ENCODE results near the gene ANTKMT.

Gene ANTKMT

GRCh38 chr16:693766-694165 is 27.2 kb upstream of the ANTKMT start:
- Histone ChIP-seq H2BK15ac (ENCODE audit: low read length) (peak overlapping the region; percentile 87), H3K23ac (ENCODE audit: low read depth, low read length, poor library complexity) (no peak overlapping the region), H3K4me1 (ENCODE audit: control insufficient read depth in 2 of 2, insufficient read depth in 1 of 2, low read depth in 1 of 2, low read length in 2 of 2) (peaks cover 4 to 13% of the 10 kb centered on the region in 2 donors), H3K9ac (ENCODE audit: low read depth, low read length, poor library complexity) (peak overlapping the region; percentile 60), H2BK120ac (ENCODE audit: low read depth, low read length) (no peak overlapping the region), H3K9me3 (replicated peaks in 1 of 2; ENCODE audit: control insufficient read depth in 2 of 2, insufficient read depth in 1 of 2, low read depth in 1 of 2, low read length in 2 of 2) (peaks cover 0 to 6% of the 10 kb centered on the region in 2 donors), H4K91ac (ENCODE audit: low read depth, low read length, poor library complexity) (no peak overlapping the region), H3K4ac (ENCODE audit: low read length) (no peak overlapping the region), H4K8ac (ENCODE audit: low read depth, low read length) (no peak overlapping the region), H2BK5ac (ENCODE audit: low read length) (peak overlapping the region; percentile 3), H3K18ac (ENCODE audit: low read length) (peak overlapping the region; percentile 76), H2BK12ac (ENCODE audit: low read length) (no peak overlapping the region), H2AFZ (ENCODE audit: low read length) (no peak overlapping the region), H3K79me1 (ENCODE audit: low read depth, low read length) (peaks cover 9% of the 10 kb centered on the region), H3K27ac (replicated peaks; ENCODE audit: low read length) (no peak overlapping the region), H3K4me3 (ENCODE audit: low read length in 2 of 2) (peak overlapping the region in 1 of 2 donors; percentile 51), H3K4me2 (ENCODE audit: insufficient read depth, low read length, poor library complexity, severe bottlenecking) (peak overlapping the region; percentile 57), H2AK5ac (ENCODE audit: low read depth, low read length) (no peak overlapping the region), H3K14ac (ENCODE audit: low read length) (no peak overlapping the region), H3K36me3 (replicated peaks in 1 of 2; ENCODE audit: control insufficient read depth in 2 of 2, insufficient read depth in 2 of 2, low read length in 2 of 2) (no peaks in the 10 kb centered on the region), H3K27me3 (ENCODE audit: control insufficient read depth in 3 of 3, insufficient read depth in 3 of 3, low read depth in 1 of 3, low read length in 3 of 3) (peaks cover 10 to 62% (median 28%) of the 10 kb centered on the region in 3 experiments)
- WGBS, 2 donors (ENCODE audit: extremely low coverage in 2 of 2, insufficient read length in 2 of 2, insufficient replicate concordance in 1 of 2): no CpG with 5 or more reads among the region's 37 CpGs
- DNase-seq (ENCODE audit: low spot score): no peak

GRCh38 chr16:694187-694862 is 26.6 kb upstream of the ANTKMT start:
- H4K91ac ChIP-seq (ENCODE audit: low read depth, low read length, poor library complexity): no peak overlapping the region
- peak overlapping the region; percentile 3 for H2BK5ac ChIP-seq (ENCODE audit: low read length)
- peak overlapping the region; percentile 6 for H3K14ac ChIP-seq (ENCODE audit: low read length)
- no peak overlapping the region for H3K27ac ChIP-seq (replicated peaks; ENCODE audit: low read length)
- H3K18ac ChIP-seq (ENCODE audit: low read length): peak overlapping the region; percentile 38
- peaks cover 0 to 6% of the 10 kb centered on the region in 2 donors for H3K9me3 ChIP-seq (replicated peaks in 1 of 2; ENCODE audit: control insufficient read depth in 2 of 2, insufficient read depth in 1 of 2, low read depth in 1 of 2, low read length in 2 of 2)
- H2BK12ac ChIP-seq (ENCODE audit: low read length): no peak overlapping the region
- no peak overlapping the region for H2AK5ac ChIP-seq (ENCODE audit: low read depth, low read length)
- H3K9ac ChIP-seq (ENCODE audit: low read depth, low read length, poor library complexity): no peak overlapping the region
- H4K8ac ChIP-seq (ENCODE audit: low read depth, low read length): no peak overlapping the region
- peak overlapping the region in 1 of 2 donors; percentile 66 for H3K4me3 ChIP-seq (ENCODE audit: low read length in 2 of 2)
- no peak overlapping the region for H2BK15ac ChIP-seq (ENCODE audit: low read length)
- no peak overlapping the region for H2BK120ac ChIP-seq (ENCODE audit: low read depth, low read length)
- WGBS, 2 donors (ENCODE audit: extremely low coverage in 2 of 2, insufficient read length in 2 of 2, insufficient replicate concordance in 1 of 2): no CpG with 5 or more reads among the region's 64 CpGs
- H3K23ac ChIP-seq (ENCODE audit: low read depth, low read length, poor library complexity): peak overlapping the region; percentile 22
- H3K36me3 ChIP-seq (replicated peaks in 1 of 2; ENCODE audit: control insufficient read depth in 2 of 2, insufficient read depth in 2 of 2, low read length in 2 of 2): no peaks in the 10 kb centered on the region
- H3K79me1 ChIP-seq (ENCODE audit: low read depth, low read length): peaks cover 7% of the 10 kb centered on the region
- H3K27me3 ChIP-seq (ENCODE audit: control insufficient read depth in 3 of 3, insufficient read depth in 3 of 3, low read depth in 1 of 3, low read length in 3 of 3): peaks cover 10 to 67% (median 28%) of the 10 kb centered on the region in 3 experiments
- no peak for DNase-seq (ENCODE audit: low spot score)
- H2AFZ ChIP-seq (ENCODE audit: low read length): no peak overlapping the region
- H3K4ac ChIP-seq (ENCODE audit: low read length): no peak overlapping the region
- peaks cover 3 to 12% of the 10 kb centered on the region in 2 donors for H3K4me1 ChIP-seq (ENCODE audit: control insufficient read depth in 2 of 2, insufficient read depth in 1 of 2, low read depth in 1 of 2, low read length in 2 of 2)
- peak overlapping the region; percentile 57 for H3K4me2 ChIP-seq (ENCODE audit: insufficient read depth, low read length, poor library complexity, severe bottlenecking)

DNA sequence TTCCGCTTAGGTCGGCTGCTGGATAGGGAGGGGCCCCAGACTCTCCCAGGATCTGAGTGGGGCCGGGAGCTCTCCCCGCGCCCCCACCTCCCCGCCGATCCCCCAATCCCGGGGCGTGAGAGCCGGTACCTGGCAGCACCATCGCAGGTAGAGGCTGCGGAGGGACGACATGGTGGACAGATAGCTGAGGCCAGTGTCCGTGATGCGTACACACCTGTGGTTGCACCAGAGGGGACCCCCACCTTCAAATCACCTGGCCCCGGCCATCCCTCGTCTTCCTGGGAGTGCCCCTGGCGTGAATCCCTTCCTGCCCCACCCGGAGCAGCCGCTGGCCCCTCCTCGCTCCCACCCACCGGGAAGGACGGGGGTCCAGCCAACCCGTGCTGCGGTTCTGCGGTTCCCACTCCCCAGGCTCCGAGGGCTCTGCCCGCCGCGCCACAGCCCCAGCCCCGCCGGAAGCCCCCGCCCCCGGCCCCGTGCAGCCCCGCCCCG is 26.0 kb upstream of the ANTKMT start:
- Histone ChIP-seq H2AK5ac (ENCODE audit: low read depth, low read length) (peak overlapping the region; percentile 68), H3K36me3 (replicated peaks in 1 of 2; ENCODE audit: control insufficient read depth in 2 of 2, insufficient read depth in 2 of 2, low read length in 2 of 2) (no peaks in the 10 kb centered on the region), H3K27ac (replicated peaks; ENCODE audit: low read length) (no peak overlapping the region), H2BK12ac (ENCODE audit: low read length) (no peak overlapping the region), H3K4me1 (ENCODE audit: control insufficient read depth in 2 of 2, insufficient read depth in 1 of 2, low read depth in 1 of 2, low read length in 2 of 2) (peaks cover 0 to 7% of the 10 kb centered on the region in 2 donors), H2BK15ac (ENCODE audit: low read length) (no peak overlapping the region), H3K9me3 (replicated peaks in 1 of 2; ENCODE audit: control insufficient read depth in 2 of 2, insufficient read depth in 1 of 2, low read depth in 1 of 2, low read length in 2 of 2) (peaks cover 0 to 6% of the 10 kb centered on the region in 2 donors), H2BK120ac (ENCODE audit: low read depth, low read length) (peak overlapping the region; percentile 3), H4K8ac (ENCODE audit: low read depth, low read length) (no peak overlapping the region), H3K4ac (ENCODE audit: low read length) (no peak overlapping the region), H3K4me2 (ENCODE audit: insufficient read depth, low read length, poor library complexity, severe bottlenecking) (peak overlapping the region; percentile 43), H3K4me3 (ENCODE audit: low read length in 2 of 2) (no peak overlapping the region), H2BK5ac (ENCODE audit: low read length) (no peak overlapping the region), H4K91ac (ENCODE audit: low read depth, low read length, poor library complexity) (no peak overlapping the region), H2AFZ (ENCODE audit: low read length) (no peak overlapping the region), H3K79me1 (ENCODE audit: low read depth, low read length) (peaks cover 3% of the 10 kb centered on the region), H3K23ac (ENCODE audit: low read depth, low read length, poor library complexity) (peak overlapping the region; percentile 22), H3K27me3 (ENCODE audit: control insufficient read depth in 3 of 3, insufficient read depth in 3 of 3, low read depth in 1 of 3, low read length in 3 of 3) (peaks cover 10 to 72% (median 28%) of the 10 kb centered on the region in 3 experiments), H3K18ac (ENCODE audit: low read length) (no peak overlapping the region), H3K14ac (ENCODE audit: low read length) (no peak overlapping the region), H3K9ac (ENCODE audit: low read depth, low read length, poor library complexity) (no peak overlapping the region)
- DNase-seq (ENCODE audit: low spot score): no peak
- no CpG with 5 or more reads among the region's 37 CpGs for WGBS, 2 donors (ENCODE audit: extremely low coverage in 2 of 2, insufficient read length in 2 of 2, insufficient replicate concordance in 1 of 2)

DNA sequence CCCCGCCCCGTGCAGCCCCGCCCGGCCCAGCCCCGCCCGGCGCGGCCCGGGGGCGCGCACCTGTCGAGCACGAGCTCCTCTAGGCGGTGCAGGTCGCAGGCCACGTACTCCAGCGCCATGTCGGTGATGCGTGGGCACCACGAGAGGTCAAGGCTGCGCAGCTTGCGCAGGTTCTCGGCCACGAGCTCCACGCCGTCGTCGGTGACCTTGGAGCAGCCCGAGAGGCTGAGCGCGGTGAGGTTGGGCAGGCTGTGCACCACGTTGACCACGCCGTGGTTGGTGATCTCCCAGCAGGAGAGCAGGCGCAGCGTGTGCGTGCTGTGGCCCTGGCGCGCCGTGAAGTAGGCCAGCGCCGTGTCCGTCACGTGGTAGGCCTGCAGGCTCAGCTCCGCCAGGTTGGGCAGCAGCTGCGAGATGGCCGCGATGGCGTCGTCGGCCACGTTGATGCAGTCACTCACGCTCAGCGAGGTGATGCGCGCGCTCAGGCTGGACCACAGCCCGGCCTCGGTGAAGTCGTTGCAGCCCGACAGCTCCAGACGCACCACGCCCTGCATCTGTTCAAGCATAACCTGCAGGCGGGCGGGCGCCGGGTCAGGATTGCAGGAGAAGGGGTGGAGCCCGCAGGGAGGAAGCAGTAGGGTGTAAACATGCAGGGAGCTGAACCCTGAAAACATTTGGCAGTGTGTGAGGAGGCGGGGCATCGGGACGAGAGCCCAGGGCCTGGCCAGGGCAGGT is 25.4 kb upstream of the ANTKMT start:
- H3K4me3 ChIP-seq (ENCODE audit: low read length in 2 of 2): peak overlapping the region in 1 of 2 donors; percentile 53
- no CpG with 5 or more reads among the region's 71 CpGs for WGBS, 2 donors (ENCODE audit: extremely low coverage in 2 of 2, insufficient read length in 2 of 2, insufficient replicate concordance in 1 of 2)

More for the DNA sequence above, 25.4 kb upstream of the ANTKMT start:
- Histone ChIP-seq H3K9ac (ENCODE audit: low read depth, low read length, poor library complexity) (peak overlapping the region; percentile 77), H3K27ac (replicated peaks; ENCODE audit: low read length) (no peak overlapping the region), H3K4ac (ENCODE audit: low read length) (no peak overlapping the region), H3K4me1 (ENCODE audit: control insufficient read depth in 2 of 2, insufficient read depth in 1 of 2, low read depth in 1 of 2, low read length in 2 of 2) (peaks cover 0 to 7% of the 10 kb centered on the region in 2 donors), H2AFZ (ENCODE audit: low read length) (no peak overlapping the region), H3K27me3 (ENCODE audit: control insufficient read depth in 3 of 3, insufficient read depth in 3 of 3, low read depth in 1 of 3, low read length in 3 of 3) (peaks cover 14 to 78% (median 28%) of the 10 kb centered on the region in 3 experiments), H2BK120ac (ENCODE audit: low read depth, low read length) (peak overlapping the region; percentile 3), H3K23ac (ENCODE audit: low read depth, low read length, poor library complexity) (peak overlapping the region; percentile 93), H2AK5ac (ENCODE audit: low read depth, low read length) (peak overlapping the region; percentile 94), H2BK5ac (ENCODE audit: low read length) (peak overlapping the region; percentile 39), H2BK12ac (ENCODE audit: low read length) (no peak overlapping the region), H3K14ac (ENCODE audit: low read length) (peak overlapping the region; percentile 100), H2BK15ac (ENCODE audit: low read length) (peak overlapping the region; percentile 38), H3K79me1 (ENCODE audit: low read depth, low read length) (peaks cover 3% of the 10 kb centered on the region), H3K4me2 (ENCODE audit: insufficient read depth, low read length, poor library complexity, severe bottlenecking) (no peak overlapping the region), H3K18ac (ENCODE audit: low read length) (peak overlapping the region; percentile 52), H4K8ac (ENCODE audit: low read depth, low read length) (no peak overlapping the region), H4K91ac (ENCODE audit: low read depth, low read length, poor library complexity) (no peak overlapping the region), H3K9me3 (replicated peaks in 1 of 2; ENCODE audit: control insufficient read depth in 2 of 2, insufficient read depth in 1 of 2, low read depth in 1 of 2, low read length in 2 of 2) (peaks cover 0 to 6% of the 10 kb centered on the region in 2 donors), H3K36me3 (replicated peaks in 1 of 2; ENCODE audit: control insufficient read depth in 2 of 2, insufficient read depth in 2 of 2, low read length in 2 of 2) (no peaks in the 10 kb centered on the region)
- DNase-seq (ENCODE audit: low spot score): no peak
